ENCODE measurements around the gene VCP. TPM values are rescaled to one million over a fixed set of nuclear protein-coding genes. Genes with fewer than 3 reads are reported as not detected.

The VCP gene
- total and polyA plus RNA-seq, 5 donors from 2014 or later: 205 to 260 (median 242) TPM

- peak overlapping the region; percentile 96 for H3K4me3 ChIP-seq (ENCODE audit: low read depth, low read length)
- peaks cover 40% of the 10 kb centered on the region for H3K36me3 ChIP-seq (ENCODE audit: control insufficient read depth, insufficient read depth, low read length)
- H3K27me3 ChIP-seq (ENCODE audit: control insufficient read depth, insufficient read depth, low read length): no peaks in the 10 kb centered on the region
- no peaks in the 10 kb centered on the region for H3K9me3 Mint-ChIP-seq
- peak overlapping the region; percentile 86 to 97 (median 95) for H3K27ac Mint-ChIP-seq
- peak in 1 of 3 donors; percentile 49 for DNase-seq
- peaks cover 26% of the 10 kb centered on the region for H3K36me3 Mint-ChIP-seq
- H3K4me3 Mint-ChIP-seq: peak overlapping the region; percentile 86 to 98 (median 90)
- no peaks in the 10 kb centered on the region for H3K27me3 Mint-ChIP-seq
- H3K4me1 Mint-ChIP-seq: peaks cover 15 to 66% (median 52%) of the 10 kb centered on the region in 4 donors
- ATAC-seq (ENCODE audit: low read depth in 2 of 2): no peak
- peak overlapping the region; percentile 97 for H3K27ac ChIP-seq (ENCODE audit: insufficient read depth, low read length, poor library complexity, severe bottlenecking)
- H3K4me1 ChIP-seq (ENCODE audit: control insufficient read depth, insufficient read depth, low read length, poor library complexity, severe bottlenecking): peaks cover 42% of the 10 kb centered on the region
- no peaks in the 10 kb centered on the region for H3K9me3 ChIP-seq (ENCODE audit: control insufficient read depth in 2 of 2, low read length in 2 of 2)
Observed at GRCh38 chr9:35070823-35071813, 1.3 kb downstream of the VCP start.

- Histone ChIP-seq H3K4me3 (ENCODE audit: low read depth, low read length) (peak overlapping the region; percentile 55), H3K27ac (ENCODE audit: insufficient read depth, low read length, poor library complexity, severe bottlenecking) (no peak overlapping the region), H3K4me1 (ENCODE audit: control insufficient read depth, insufficient read depth, low read length, poor library complexity, severe bottlenecking) (peaks cover 42% of the 10 kb centered on the region), H3K36me3 (ENCODE audit: control insufficient read depth, insufficient read depth, low read length) (peaks cover 53% of the 10 kb centered on the region), H3K9me3 (ENCODE audit: control insufficient read depth in 2 of 2, low read length in 2 of 2) (no peaks in the 10 kb centered on the region), H3K27me3 (ENCODE audit: control insufficient read depth, insufficient read depth, low read length) (no peaks in the 10 kb centered on the region)
- Mint-ChIP-seq H3K4me1 (peaks cover 15 to 71% (median 52%) of the 10 kb centered on the region in 4 donors), H3K4me3 (peak overlapping the region; percentile 75 to 98 (median 88)), H3K27ac (peak overlapping the region in 2 of 3 donors; percentile 44 to 61), H3K36me3 (peaks cover 32% of the 10 kb centered on the region), H3K27me3 (no peaks in the 10 kb centered on the region), H3K9me3 (no peaks in the 10 kb centered on the region)
- DNase-seq (no peak), ATAC-seq (ENCODE audit: low read depth in 2 of 2) (no peak)
Observed at GRCh38 chr9:35069020-35069419, 3.4 kb downstream of the VCP start.

- peaks cover 73% of the 10 kb centered on the region for H3K36me3 ChIP-seq (ENCODE audit: control insufficient read depth, insufficient read depth, low read length)
- H3K27me3 ChIP-seq (ENCODE audit: control insufficient read depth, insufficient read depth, low read length): no peaks in the 10 kb centered on the region
- Mint-ChIP-seq H3K9me3 (no peaks in the 10 kb centered on the region), H3K4me3 (peak overlapping the region in 1 of 4 donors; percentile 91), H3K4me1 (peaks cover 15 to 60% (median 42%) of the 10 kb centered on the region in 4 donors), H3K36me3 (peaks cover 50% of the 10 kb centered on the region), H3K27ac (peak overlapping the region in 1 of 3 donors; percentile 83), H3K27me3 (no peaks in the 10 kb centered on the region)
- peaks cover 34% of the 10 kb centered on the region for H3K4me1 ChIP-seq (ENCODE audit: control insufficient read depth, insufficient read depth, low read length, poor library complexity, severe bottlenecking)
- H3K27ac ChIP-seq (ENCODE audit: insufficient read depth, low read length, poor library complexity, severe bottlenecking): no peak overlapping the region
- no peak overlapping the region for H3K4me3 ChIP-seq (ENCODE audit: low read depth, low read length)
- no peaks in the 10 kb centered on the region for H3K9me3 ChIP-seq (ENCODE audit: control insufficient read depth in 2 of 2, low read length in 2 of 2)
- ATAC-seq (ENCODE audit: low read depth in 2 of 2) (no peak), DNase-seq (no peak)
Observed at GRCh38 chr9:35067056-35067455, 5.4 kb downstream of the VCP start.

- H3K4me3 Mint-ChIP-seq: no peak overlapping the region
- no peaks in the 10 kb centered on the region for H3K27me3 ChIP-seq (ENCODE audit: control insufficient read depth, insufficient read depth, low read length)
- H3K9me3 Mint-ChIP-seq: no peaks in the 10 kb centered on the region
- ATAC-seq (ENCODE audit: low read depth in 2 of 2): no peak
- H3K27ac ChIP-seq (ENCODE audit: insufficient read depth, low read length, poor library complexity, severe bottlenecking): no peak overlapping the region
- H3K36me3 Mint-ChIP-seq: peaks cover 66% of the 10 kb centered on the region
- H3K27ac Mint-ChIP-seq: no peak overlapping the region
- no peaks in the 10 kb centered on the region for H3K27me3 Mint-ChIP-seq
- H3K4me3 ChIP-seq (ENCODE audit: low read depth, low read length): no peak overlapping the region
- no peaks in the 10 kb centered on the region for H3K9me3 ChIP-seq (ENCODE audit: control insufficient read depth in 2 of 2, low read length in 2 of 2)
- H3K36me3 ChIP-seq (ENCODE audit: control insufficient read depth, insufficient read depth, low read length): peaks cover 100% of the 10 kb centered on the region
- no peaks in the 10 kb centered on the region for H3K4me1 ChIP-seq (ENCODE audit: control insufficient read depth, insufficient read depth, low read length, poor library complexity, severe bottlenecking)
- peaks cover 0 to 7% (median under 1%) of the 10 kb centered on the region in 4 donors for H3K4me1 Mint-ChIP-seq
- DNase-seq: no peak
Observed at GRCh38 chr9:35060548-35061207, 11.7 kb downstream of the VCP start.

GRCh38 chr9:35059438-35059837, 13.0 kb downstream of the VCP start:
- Histone ChIP-seq H3K4me3 (ENCODE audit: low read depth, low read length) (no peak overlapping the region), H3K27ac (ENCODE audit: insufficient read depth, low read length, poor library complexity, severe bottlenecking) (no peak overlapping the region), H3K36me3 (ENCODE audit: control insufficient read depth, insufficient read depth, low read length) (peaks cover 94% of the 10 kb centered on the region), H3K9me3 (ENCODE audit: control insufficient read depth in 2 of 2, low read length in 2 of 2) (no peaks in the 10 kb centered on the region), H3K27me3 (ENCODE audit: control insufficient read depth, insufficient read depth, low read length) (no peaks in the 10 kb centered on the region), H3K4me1 (ENCODE audit: control insufficient read depth, insufficient read depth, low read length, poor library complexity, severe bottlenecking) (no peaks in the 10 kb centered on the region)
- Mint-ChIP-seq H3K9me3 (no peaks in the 10 kb centered on the region), H3K4me1 (peaks cover 0 to 6% (median 1%) of the 10 kb centered on the region in 4 donors), H3K36me3 (peaks cover 69% of the 10 kb centered on the region), H3K27ac (no peak overlapping the region), H3K4me3 (no peak overlapping the region), H3K27me3 (no peaks in the 10 kb centered on the region)
- ATAC-seq (ENCODE audit: low read depth in 2 of 2): no peak
- no peak for DNase-seq

GRCh38 chr9:35057271-35057620, 15.2 kb downstream of the VCP start:
- Histone ChIP-seq H3K36me3 (ENCODE audit: control insufficient read depth, insufficient read depth, low read length) (peaks cover 81% of the 10 kb centered on the region), H3K4me3 (ENCODE audit: low read depth, low read length) (no peak overlapping the region), H3K27me3 (ENCODE audit: control insufficient read depth, insufficient read depth, low read length) (no peaks in the 10 kb centered on the region), H3K9me3 (ENCODE audit: control insufficient read depth in 2 of 2, low read length in 2 of 2) (no peaks in the 10 kb centered on the region), H3K27ac (ENCODE audit: insufficient read depth, low read length, poor library complexity, severe bottlenecking) (no peak overlapping the region), H3K4me1 (ENCODE audit: control insufficient read depth, insufficient read depth, low read length, poor library complexity, severe bottlenecking) (no peaks in the 10 kb centered on the region)
- Mint-ChIP-seq H3K4me3 (no peak overlapping the region), H3K36me3 (peaks cover 63% of the 10 kb centered on the region), H3K4me1 (peaks cover 0 to 6% (median 1%) of the 10 kb centered on the region in 4 donors), H3K27ac (peak overlapping the region in 1 of 3 donors; percentile 62), H3K27me3 (no peaks in the 10 kb centered on the region), H3K9me3 (no peaks in the 10 kb centered on the region)
- no peak for DNase-seq
- ATAC-seq (ENCODE audit: low read depth in 2 of 2): no peak

GRCh38 chr9:35056571-35057270, 15.7 kb downstream of the VCP start:
- no peaks in the 10 kb centered on the region for H3K4me1 ChIP-seq (ENCODE audit: control insufficient read depth, insufficient read depth, low read length, poor library complexity, severe bottlenecking)
- H3K4me3 ChIP-seq (ENCODE audit: low read depth, low read length): no peak overlapping the region
- no peak overlapping the region for H3K27ac ChIP-seq (ENCODE audit: insufficient read depth, low read length, poor library complexity, severe bottlenecking)
- Mint-ChIP-seq H3K27me3 (no peaks in the 10 kb centered on the region), H3K36me3 (peaks cover 60% of the 10 kb centered on the region), H3K4me1 (peaks cover 0 to 6% (median 3%) of the 10 kb centered on the region in 4 donors), H3K9me3 (no peaks in the 10 kb centered on the region), H3K4me3 (no peak overlapping the region), H3K27ac (peak overlapping the region in 1 of 3 donors; percentile 62)
- H3K9me3 ChIP-seq (ENCODE audit: control insufficient read depth in 2 of 2, low read length in 2 of 2): no peaks in the 10 kb centered on the region
- H3K27me3 ChIP-seq (ENCODE audit: control insufficient read depth, insufficient read depth, low read length): no peaks in the 10 kb centered on the region
- no peak for ATAC-seq (ENCODE audit: low read depth in 2 of 2)
- DNase-seq: no peak
- peaks cover 79% of the 10 kb centered on the region for H3K36me3 ChIP-seq (ENCODE audit: control insufficient read depth, insufficient read depth, low read length)
